SK-N-MC (cell line): Measurements from ENCODE around the gene SLC16A4.
"Not testable (repeated sequence)": the region's sequence is repeated elsewhere in the genome, so short reads cannot be mapped to it uniquely, and the experiment has no call there.

Source experiments
- DNase-seq: peaks from one replicate; pipeline ENCODE4 v3.0.0-alpha.2; 2011; ENCODE audit warnings: low read depth, low spot score
- H3K27ac ChIP-seq: fragments of 200-600 bp; sonication (generic); 2 replicates; pipeline ENCODE4 v1.5.1; 2016; ENCODE audit warnings: mixed run types
- H3K36me3 ChIP-seq: fragments of 200-600 bp; sonication (generic); 2 replicates; pipeline ENCODE4 v1.6.1; 2017; ENCODE audit warnings: antibody characterized with exemption, low read length, mixed read lengths; ENCODE audit not compliant: insufficient read depth
- H3K4me3 ChIP-seq: fragments of 200-600 bp; sonication (generic); 2 replicates; pipeline ENCODE4 v1.5.1; 2016
- H3K9ac ChIP-seq: fragments of 200-600 bp; sonication (generic); 2 replicates; pipeline ENCODE4 v1.8.0; 2017; ENCODE audit warnings: mixed run types, mixed read lengths; ENCODE audit not compliant: insufficient read length
- H3K9me3 ChIP-seq: fragments of 200-600 bp; sonication (generic); 2 replicates; pipeline ENCODE4 v1.6.1; 2017; ENCODE audit warnings: low read depth, mild to moderate bottlenecking, antibody characterized with exemption, low read length, moderate library complexity, mixed read lengths
- EZH2 ChIP-seq: fragments of 200-600 bp; sonication (generic); IDR thresholded peaks from one replicate; pipeline ENCODE4 v1.6.1; 2017; ENCODE audit warnings: antibody characterized with exemption
- FOXP2 ChIP-seq: optimal IDR thresholded peaks from 2 replicates; pipeline ENCODE3; 2011; ENCODE audit warnings: mild to moderate bottlenecking, moderate library complexity; ENCODE audit not compliant: insufficient read depth; ENCODE audit errors: extremely low read length, control extremely low read depth
- POLR2AphosphoS5 ChIP-seq: IDR thresholded peaks from 2 replicates; pipeline ENCODE4 v1.6.1; 2012; ENCODE audit warnings: mild to moderate bottlenecking, low read depth, low read length, borderline replicate concordance

The SLC16A4 gene

GRCh38 chr1:110430366-110430765, 39.5 kb upstream of the SLC16A4 start:
- no peak for DNase-seq
- Histone ChIP-seq H3K9me3 (no peaks in the 10 kb centered on the region), H3K4me3 (no peak overlapping the region), H3K36me3 (no peaks in the 10 kb centered on the region), H3K9ac (no peak overlapping the region), H3K27ac (no peak overlapping the region)
- no peak for TF ChIP-seq POLR2AphosphoS5
- no peak for TF ChIP-seq EZH2
- TF ChIP-seq FOXP2, result no peak

- TF ChIP-seq FOXP2, result no peak
- no peak for TF ChIP-seq POLR2AphosphoS5
- TF ChIP-seq EZH2, result no peak
- H3K27ac ChIP-seq, result no peak overlapping the region
- H3K4me3 ChIP-seq, result no peak overlapping the region
- no peak overlapping the region for H3K9ac ChIP-seq
- H3K36me3 ChIP-seq, result no peaks in the 10 kb centered on the region
- H3K9me3 ChIP-seq, result no peaks in the 10 kb centered on the region
- DNase-seq, result no peak
Measured at GRCh38 chr1:110428946-110429345, 38.1 kb upstream of the SLC16A4 start.

- DNase-seq, result no peak
- Histone ChIP-seq H3K9me3 (no peaks in the 10 kb centered on the region), H3K36me3 (no peaks in the 10 kb centered on the region), H3K4me3 (no peak overlapping the region), H3K9ac (no peak overlapping the region), H3K27ac (no peak overlapping the region)
- TF ChIP-seq POLR2AphosphoS5, result no peak
- no peak for TF ChIP-seq FOXP2
- no peak for TF ChIP-seq EZH2
Measured at GRCh38 chr1:110426854-110427253, 36.0 kb upstream of the SLC16A4 start.

GRCh38 chr1:110425612-110426152, 34.9 kb upstream of the SLC16A4 start:
- no peak for DNase-seq
- Histone ChIP-seq H3K27ac (no peak overlapping the region), H3K9me3 (no peaks in the 10 kb centered on the region), H3K4me3 (no peak overlapping the region), H3K36me3 (no peaks in the 10 kb centered on the region), H3K9ac (no peak overlapping the region)
- no peak for TF ChIP-seq POLR2AphosphoS5
- no peak for TF ChIP-seq EZH2
- no peak for TF ChIP-seq FOXP2

- DNase-seq, result no peak
- H3K9ac ChIP-seq, result no peak overlapping the region
- no peaks in the 10 kb centered on the region for H3K9me3 ChIP-seq
- H3K27ac ChIP-seq, result no peak overlapping the region
- no peaks in the 10 kb centered on the region for H3K36me3 ChIP-seq
- no peak for TF ChIP-seq EZH2
- no peak for TF ChIP-seq POLR2AphosphoS5
- TF ChIP-seq FOXP2, result no peak
- H3K4me3 ChIP-seq, result no peak overlapping the region
Measured at GRCh38 chr1:110424699-110425611, 34.1 kb upstream of the SLC16A4 start.

GRCh38 chr1:110420874-110421793, 30.3 kb upstream of the SLC16A4 start:
- DNase-seq, result no peak

GRCh38 chr1:110420023-110420662, 29.3 kb upstream of the SLC16A4 start:
- H3K9me3 ChIP-seq, result no peaks in the 10 kb centered on the region
- TF ChIP-seq POLR2AphosphoS5, result no peak
- TF ChIP-seq EZH2, result no peak
- TF ChIP-seq FOXP2, result no peak
- H3K9ac ChIP-seq, result no peak overlapping the region
- no peak overlapping the region for H3K4me3 ChIP-seq
- no peak for DNase-seq
- H3K36me3 ChIP-seq, result no peaks in the 10 kb centered on the region
- no peak overlapping the region for H3K27ac ChIP-seq

More at GRCh38 chr1:110420874-110421793, 30.3 kb upstream of the SLC16A4 start:
- H3K27ac ChIP-seq, result no peak overlapping the region
- H3K4me3 ChIP-seq, result no peak overlapping the region
- TF ChIP-seq EZH2, result no peak
- no peak overlapping the region for H3K9ac ChIP-seq
- H3K36me3 ChIP-seq, result no peaks in the 10 kb centered on the region
- no peaks in the 10 kb centered on the region for H3K9me3 ChIP-seq

GRCh38 chr1:110418729-110419128, 27.9 kb upstream of the SLC16A4 start:
- H3K9me3 ChIP-seq, result no peaks in the 10 kb centered on the region
- no peak overlapping the region for H3K27ac ChIP-seq
- no peak for DNase-seq
- no peak for TF ChIP-seq FOXP2
- no peak for TF ChIP-seq EZH2
- TF ChIP-seq POLR2AphosphoS5, result no peak
- no peak overlapping the region for H3K9ac ChIP-seq
- no peaks in the 10 kb centered on the region for H3K36me3 ChIP-seq
- H3K4me3 ChIP-seq, result no peak overlapping the region

GRCh38 chr1:110413045-110413444, 22.2 kb upstream of the SLC16A4 start:
- H3K4me3 ChIP-seq, DNase-seq, H3K9ac ChIP-seq, H3K36me3 ChIP-seq, H3K27ac ChIP-seq, H3K9me3 ChIP-seq: not testable (repeated sequence)
